Hypothalamus (tissue), 51 donors: ENCODE data around the gene IDUA.
"Not testable (repeated sequence)": the region's sequence is repeated elsewhere in the genome, so short reads cannot be mapped to it uniquely, and the experiment has no call there.

Source experiments
- DNase-seq, 51 donors: peaks; one replicate each; lab custom pipeline; 2025; lab: John Stamatoyannopoulos, UW

The IDUA gene

DNA sequence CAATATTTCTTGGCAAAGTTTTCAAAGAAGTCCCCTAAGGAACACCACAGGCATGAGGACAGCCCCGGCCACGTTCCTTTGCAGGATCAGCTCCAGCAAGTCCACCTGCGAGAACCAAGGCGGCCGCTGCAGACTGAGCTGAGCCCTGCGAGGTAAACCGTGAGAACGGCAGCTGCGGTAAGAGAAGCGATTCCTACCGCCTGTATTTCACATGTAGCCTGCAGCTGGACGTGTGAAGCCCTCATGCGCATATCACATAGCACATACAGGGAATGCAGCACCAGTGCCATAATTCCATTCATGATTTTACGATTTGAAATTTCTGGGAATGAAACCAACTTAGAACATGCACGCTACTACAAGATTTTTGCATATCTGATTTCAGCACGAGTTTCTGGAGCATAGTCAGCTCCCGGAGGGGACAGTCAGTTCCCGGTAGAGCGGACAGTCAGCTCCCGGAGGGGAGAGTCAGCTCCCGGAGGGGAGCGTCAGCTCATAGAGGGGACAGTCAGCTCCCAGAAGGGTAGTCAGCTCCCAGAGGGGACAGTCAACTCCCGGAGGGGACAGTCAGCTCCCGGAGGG lies 66.3 kb downstream of the IDUA start:
- DNase-seq = peak in 1 of 51 donors; percentile 59

DNA sequence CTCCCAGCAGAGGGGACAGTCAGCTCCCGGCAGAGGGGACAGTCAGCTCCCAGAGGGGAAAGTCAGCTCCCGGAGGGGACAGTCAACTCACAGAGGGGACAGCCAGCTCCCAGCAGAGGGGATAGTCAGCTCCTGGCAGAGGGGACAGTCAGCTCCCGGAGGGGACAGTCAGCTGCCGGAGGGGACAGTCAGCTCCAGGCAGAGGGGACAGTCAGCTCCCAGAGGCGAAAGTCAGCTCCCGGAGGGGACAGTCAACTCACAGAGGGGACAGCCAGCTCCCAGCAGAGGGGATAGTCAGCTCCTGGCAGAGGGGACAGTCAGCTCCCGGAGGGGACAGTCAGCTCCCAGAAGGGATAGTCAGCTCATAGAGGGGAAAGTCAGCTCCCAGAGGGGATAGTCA lies 67.0 kb downstream of the IDUA start:
- DNase-seq = not testable (repeated sequence)
